Endothelial cell of umbilical vein (primary cell): ENCODE measurements around the gene DNAJB12.

Experiments
- MYC ChIP-seq: IDR thresholded peaks from one replicate; pipeline ENCODE4 v1.6.1; 2011; ENCODE audit warnings: mild to moderate bottlenecking, low read depth, low read length
- POLR2AphosphoS5 ChIP-seq: IDR thresholded peaks from 2 replicates; pipeline ENCODE4 v1.6.1; 2012; ENCODE audit warnings: low read depth, mild to moderate bottlenecking, control low read depth, low read length, moderate library complexity; ENCODE audit not compliant: insufficient read depth
- TF ChIP-seq, protein P1 (sequence below), 2 donors: IDR thresholded peaks; 1 replicate in 1 of 2; 2 replicates in 1 of 2; pipeline ENCODE4 v1.5.1; 2011; ENCODE audit warnings: low read length in 2 of 2, mild to moderate bottlenecking in 2 of 2, moderate library complexity in 2 of 2, control low read depth in 1 of 2, inconsistent platforms in 1 of 2, low read depth in 1 of 2; ENCODE audit not compliant: insufficient read depth in 1 of 2; ENCODE audit errors: extremely low read depth in 1 of 2
- TF ChIP-seq, protein P2 (sequence below): IDR thresholded peaks from 2 replicates; pipeline ENCODE4 v1.6.1; 2011; ENCODE audit not compliant: insufficient read depth, insufficient read length

DNA sequence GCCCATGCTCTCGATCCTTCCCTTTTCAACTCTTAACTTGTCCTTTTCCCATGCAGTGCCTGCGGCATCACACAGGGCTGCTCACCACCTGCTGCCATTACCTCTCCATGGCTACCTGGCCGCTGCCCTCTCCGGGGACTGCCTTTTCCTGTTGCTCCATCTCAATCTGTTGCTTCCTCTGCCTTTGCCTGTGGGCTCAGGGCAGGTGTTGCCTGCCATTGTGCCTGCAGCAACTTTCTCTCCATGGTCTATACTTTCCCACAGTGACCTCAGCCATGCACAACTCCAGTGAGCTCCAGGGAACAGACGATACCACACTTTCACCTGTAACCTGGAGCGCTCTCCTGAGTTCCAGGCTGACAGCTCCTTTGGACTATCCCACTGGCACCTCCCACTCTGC, 3.2 kb downstream of the DNAJB12 start:
- TF ChIP-seq, protein P1, sequence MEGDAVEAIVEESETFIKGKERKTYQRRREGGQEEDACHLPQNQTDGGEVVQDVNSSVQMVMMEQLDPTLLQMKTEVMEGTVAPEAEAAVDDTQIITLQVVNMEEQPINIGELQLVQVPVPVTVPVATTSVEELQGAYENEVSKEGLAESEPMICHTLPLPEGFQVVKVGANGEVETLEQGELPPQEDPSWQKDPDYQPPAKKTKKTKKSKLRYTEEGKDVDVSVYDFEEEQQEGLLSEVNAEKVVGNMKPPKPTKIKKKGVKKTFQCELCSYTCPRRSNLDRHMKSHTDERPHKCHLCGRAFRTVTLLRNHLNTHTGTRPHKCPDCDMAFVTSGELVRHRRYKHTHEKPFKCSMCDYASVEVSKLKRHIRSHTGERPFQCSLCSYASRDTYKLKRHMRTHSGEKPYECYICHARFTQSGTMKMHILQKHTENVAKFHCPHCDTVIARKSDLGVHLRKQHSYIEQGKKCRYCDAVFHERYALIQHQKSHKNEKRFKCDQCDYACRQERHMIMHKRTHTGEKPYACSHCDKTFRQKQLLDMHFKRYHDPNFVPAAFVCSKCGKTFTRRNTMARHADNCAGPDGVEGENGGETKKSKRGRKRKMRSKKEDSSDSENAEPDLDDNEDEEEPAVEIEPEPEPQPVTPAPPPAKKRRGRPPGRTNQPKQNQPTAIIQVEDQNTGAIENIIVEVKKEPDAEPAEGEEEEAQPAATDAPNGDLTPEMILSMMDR (IDR thresholded peaks at IDR 0.05; ENCODE audit: extremely low read depth in 1 of 2, insufficient read depth in 1 of 2, low read depth in 1 of 2, low read length in 2 of 2): no peak
- TF ChIP-seq MYC (no peak), POLR2AphosphoS5 (no peak)
- TF ChIP-seq, protein P2, sequence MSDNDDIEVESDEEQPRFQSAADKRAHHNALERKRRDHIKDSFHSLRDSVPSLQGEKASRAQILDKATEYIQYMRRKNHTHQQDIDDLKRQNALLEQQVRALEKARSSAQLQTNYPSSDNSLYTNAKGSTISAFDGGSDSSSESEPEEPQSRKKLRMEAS: no peak
